H9 (cell line): ENCODE results near the gene IQSEC1. TPM values are rescaled to one million over a fixed set of nuclear protein-coding genes. Genes with fewer than 3 reads are reported as not detected.

ENCODE experiments used
- DNase-seq: peaks from one replicate; pipeline ENCODE4 v3.0.0-alpha.2; 2017
- H2AFZ ChIP-seq: one replicate; pipeline ENCODE4 v1.6.1; 2013; ENCODE audit warnings: mild to moderate bottlenecking, low read length, control low read depth, moderate library complexity
- H2AK5ac ChIP-seq: 2 replicates; pipeline ENCODE4 v1.6.1; 2013; ENCODE audit warnings: low read length, control low read depth, mixed read lengths; ENCODE audit not compliant: insufficient read length
- H2BK120ac ChIP-seq: one replicate; pipeline ENCODE4 v1.6.1; 2013; ENCODE audit warnings: low read depth, mild to moderate bottlenecking, low read length, control low read depth, inconsistent platforms; ENCODE audit not compliant: poor library complexity, severe bottlenecking
- H2BK12ac ChIP-seq: 2 replicates; pipeline ENCODE4 v1.6.1; 2013; ENCODE audit warnings: low read length, control low read depth, mixed read lengths, low read depth; ENCODE audit not compliant: insufficient read length
- H2BK15ac ChIP-seq: 2 replicates; pipeline ENCODE4 v1.6.1; 2013; ENCODE audit warnings: low read depth, low read length, control low read depth
- H2BK20ac ChIP-seq: one replicate; pipeline ENCODE4 v1.6.1; 2013; ENCODE audit warnings: low read depth, mild to moderate bottlenecking, low read length, control low read depth, inconsistent platforms; ENCODE audit not compliant: poor library complexity, severe bottlenecking
- H2BK5ac ChIP-seq: 2 replicates; pipeline ENCODE4 v1.6.1; 2013; ENCODE audit warnings: low read length, control low read depth, mixed read lengths; ENCODE audit not compliant: insufficient read length
- H3K14ac ChIP-seq: 2 replicates; pipeline ENCODE4 v1.6.1; 2013; ENCODE audit warnings: low read length, control low read depth; ENCODE audit not compliant: insufficient read depth
- H3K18ac ChIP-seq: 2 replicates; pipeline ENCODE4 v1.6.1; 2013; ENCODE audit warnings: low read depth, mild to moderate bottlenecking, mixed read lengths, low read length, control low read depth; ENCODE audit not compliant: insufficient read length
- H3K23ac ChIP-seq: 2 replicates; pipeline ENCODE4 v1.6.1; 2013; ENCODE audit warnings: low read length, control low read depth, mixed read lengths, low read depth; ENCODE audit not compliant: insufficient read length
- H3K23me2 ChIP-seq: 2 replicates; pipeline ENCODE4 v1.6.1; 2013; ENCODE audit warnings: low read depth, mild to moderate bottlenecking, mixed read lengths, low read length, control low read depth; ENCODE audit not compliant: insufficient read length, poor library complexity, severe bottlenecking
- H3K27ac ChIP-seq: 2 replicates; pipeline ENCODE4 v1.5.1; 2013; ENCODE audit warnings: low read length, control low read depth, mixed read lengths, low read depth; ENCODE audit not compliant: insufficient read length
- H3K27me3 ChIP-seq: 2 replicates; pipeline ENCODE4 v1.6.1; 2013; ENCODE audit warnings: low read length, control low read depth, inconsistent platforms; ENCODE audit not compliant: insufficient read depth
- H3K4ac ChIP-seq: 2 replicates; pipeline ENCODE4 v1.6.1; 2013; ENCODE audit warnings: low read depth, mild to moderate bottlenecking, control low read depth, inconsistent platforms, low read length, moderate library complexity
- H3K4me1 ChIP-seq: 2 replicates; pipeline ENCODE4 v1.6.1; 2013; ENCODE audit warnings: low read length, control low read depth, inconsistent platforms; ENCODE audit not compliant: insufficient read depth
- H3K4me2 ChIP-seq: 2 replicates; pipeline ENCODE4 v1.6.1; 2013; ENCODE audit warnings: low read length, control low read depth, mixed read lengths; ENCODE audit not compliant: insufficient read length, insufficient read depth
- H3K56ac ChIP-seq: 2 replicates; pipeline ENCODE4 v1.6.1; 2013; ENCODE audit warnings: low read depth, mild to moderate bottlenecking, mixed read lengths, low read length, control low read depth; ENCODE audit not compliant: insufficient read length
- H3K79me1 ChIP-seq: 2 replicates; pipeline ENCODE4 v1.6.1; 2013; ENCODE audit warnings: low read depth, mild to moderate bottlenecking, moderate library complexity, low read length, control low read depth, inconsistent platforms; ENCODE audit not compliant: insufficient read depth, poor library complexity, severe bottlenecking
- H3K79me2 ChIP-seq: 2 replicates; pipeline ENCODE4 v1.6.1; 2013; ENCODE audit warnings: low read length, control low read depth, inconsistent platforms; ENCODE audit not compliant: insufficient read depth
- H3K9ac ChIP-seq: 2 replicates; pipeline ENCODE4 v1.6.1; 2013; ENCODE audit warnings: low read length, control low read depth, mixed read lengths; ENCODE audit not compliant: insufficient read length; ENCODE audit errors: extremely low read depth
- H3K9me3 ChIP-seq: one replicate; pipeline ENCODE4 v1.6.1; 2013; ENCODE audit warnings: low read depth, low read length, inconsistent platforms; ENCODE audit not compliant: control insufficient read depth
- H3T11ph ChIP-seq: one replicate; pipeline ENCODE4 v1.6.1; 2013; ENCODE audit warnings: mild to moderate bottlenecking, low read length, control low read depth, inconsistent platforms
- H4K20me1 ChIP-seq: one replicate; pipeline ENCODE4 v1.6.1; 2013; ENCODE audit not compliant: control insufficient read depth, insufficient read length, insufficient read depth
- H4K5ac ChIP-seq: 2 replicates; pipeline ENCODE4 v1.6.1; 2013; ENCODE audit warnings: low read depth, mild to moderate bottlenecking, mixed read lengths, low read length, control low read depth; ENCODE audit not compliant: insufficient read length
- H4K8ac ChIP-seq: replicated peaks from 2 replicates; pipeline ENCODE4 v1.6.1; 2013; ENCODE audit warnings: low read length, control low read depth, mixed read lengths, low read depth; ENCODE audit not compliant: insufficient read length
- H4K91ac ChIP-seq: 2 replicates; pipeline ENCODE4 v1.6.1; 2013; ENCODE audit warnings: low read depth, mild to moderate bottlenecking, moderate library complexity, mixed read lengths, low read length, control low read depth; ENCODE audit not compliant: insufficient read length
- H3K27ac Mint-ChIP-seq, 3 experiments: 2 replicates in 2 of 3; 3 replicates in 1 of 3; pipeline ENCODE4 v1.8.0; 2020 to 2021; ENCODE audit warnings: mixed read lengths in 3 of 3, mild to moderate bottlenecking in 1 of 3, moderate library complexity in 1 of 3
- H3K27me3 Mint-ChIP-seq: 2 replicates; pipeline ENCODE4 v1.8.0; 2021; ENCODE audit warnings: low read depth, mild to moderate bottlenecking, moderate library complexity, mixed read lengths
- H3K36me3 Mint-ChIP-seq, 3 experiments: 2 replicates in 2 of 3; 3 replicates in 1 of 3; pipeline ENCODE4 v1.8.0; 2020 to 2021; ENCODE audit warnings: low read depth in 3 of 3, mixed read lengths in 3 of 3; ENCODE audit not compliant: insufficient read depth in 1 of 3
- H3K4me1 Mint-ChIP-seq, 2 experiments: 2 replicates each; pipeline ENCODE4 v1.8.0; 2020; ENCODE audit warnings: mixed read lengths in 2 of 2
- H3K4me3 Mint-ChIP-seq, 2 experiments: 2 replicates in 1 of 2; 3 replicates in 1 of 2; pipeline ENCODE4 v1.8.0; 2020 to 2021; ENCODE audit warnings: mild to moderate bottlenecking in 2 of 2, mixed read lengths in 2 of 2, moderate library complexity in 1 of 2
- H3K9me3 Mint-ChIP-seq, 2 experiments: 2 replicates in 1 of 2; 3 replicates in 1 of 2; pipeline ENCODE4 v1.8.0; 2020; ENCODE audit warnings: mild to moderate bottlenecking in 2 of 2, mixed read lengths in 2 of 2, moderate library complexity in 1 of 2
- WGBS: extraction: QIAGEN DNeasy Blood & Tissue Kit; methylation state at CpG from one replicate; pipeline ENCODE4 v1.1.7; 2013; ENCODE audit warnings: missing lambda C conversion rate, low lambda C conversion rate, mixed read lengths; ENCODE audit not compliant: insufficient read length; ENCODE audit errors: extremely low coverage; 5-methylcytosine and 5-hydroxymethylcytosine counted together
- total RNA-seq: library from RNA; stranded (reverse); gene quantifications from 2 replicates; pipeline ENCODE4 v1.2.1, GENCODE V29; 2021
- TF ChIP-seq, protein P1 (sequence below): fragments of 200-600 bp; sonication (generic); conservative IDR thresholded peaks from 3 replicates; pipeline ENCODE4 v1.8.0; 2021; ENCODE audit warnings: antibody characterized with exemption, mild to moderate bottlenecking

Gene IQSEC1
- total RNA-seq, 1 experiment from 2014 or later, result 19.1 TPM

DNA sequence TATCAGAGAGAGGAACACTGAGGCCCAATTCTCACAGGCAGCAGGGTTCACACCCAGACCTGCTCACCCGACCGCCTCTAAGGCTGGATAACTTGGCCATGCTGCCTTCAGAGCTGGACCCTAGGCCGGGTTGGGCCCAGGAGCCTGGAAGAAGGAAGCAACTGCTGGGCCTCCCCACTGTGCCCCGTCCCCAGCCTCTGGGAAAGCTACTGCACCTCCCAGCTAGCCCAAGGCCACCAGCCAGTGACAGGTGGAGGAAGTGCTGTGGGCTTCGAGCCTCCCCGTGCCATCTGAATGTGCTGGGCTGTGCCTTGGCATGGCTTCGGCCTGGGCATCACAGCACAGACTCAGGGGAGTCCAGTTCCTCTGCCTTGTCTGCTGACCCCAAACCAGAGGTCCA lies 169.3 kb downstream of the IQSEC1 start:
- Histone ChIP-seq H2BK20ac (no peak overlapping the region), H3K9ac (no peak overlapping the region)

More for the DNA sequence above, 169.3 kb downstream of the IQSEC1 start:
- Histone ChIP-seq H3K79me2 (no peaks in the 10 kb centered on the region), H4K91ac (no peak overlapping the region), H3K23me2 (no peaks in the 10 kb centered on the region), H2AK5ac (no peak overlapping the region), H3K4me2 (no peak overlapping the region), H3K56ac (no peak overlapping the region), H3K4me1 (no peaks in the 10 kb centered on the region), H4K8ac (no peak overlapping the region), H2BK12ac (no peak overlapping the region), H2AFZ (no peak overlapping the region), H2BK120ac (no peak overlapping the region), H3K23ac (no peak overlapping the region), H4K20me1 (no peaks in the 10 kb centered on the region), H3K9me3 (no peaks in the 10 kb centered on the region), H3K14ac (no peak overlapping the region), H3K27me3 (no peaks in the 10 kb centered on the region), H3T11ph (no peak overlapping the region), H3K27ac (no peak overlapping the region), H2BK15ac (no peak overlapping the region), H2BK5ac (no peak overlapping the region), H4K5ac (no peak overlapping the region), H3K79me1 (no peaks in the 10 kb centered on the region), H3K4ac (no peak overlapping the region), H3K18ac (no peak overlapping the region)
- Mint-ChIP-seq H3K9me3 (no peaks in the 10 kb centered on the region), H3K4me1 (peaks cover 4 to 8% of the 10 kb centered on the region in 2 experiments; a peak in 2 of 4 replicates), H3K27me3 (no peaks in the 10 kb centered on the region; the same call in 1 of the 2 replicates), H3K4me3 (no peak overlapping the region), H3K27ac (no peak overlapping the region), H3K36me3 (peaks cover 12 to 32% (median 25%) of the 10 kb centered on the region in 3 experiments)
- TF ChIP-seq, protein P1, sequence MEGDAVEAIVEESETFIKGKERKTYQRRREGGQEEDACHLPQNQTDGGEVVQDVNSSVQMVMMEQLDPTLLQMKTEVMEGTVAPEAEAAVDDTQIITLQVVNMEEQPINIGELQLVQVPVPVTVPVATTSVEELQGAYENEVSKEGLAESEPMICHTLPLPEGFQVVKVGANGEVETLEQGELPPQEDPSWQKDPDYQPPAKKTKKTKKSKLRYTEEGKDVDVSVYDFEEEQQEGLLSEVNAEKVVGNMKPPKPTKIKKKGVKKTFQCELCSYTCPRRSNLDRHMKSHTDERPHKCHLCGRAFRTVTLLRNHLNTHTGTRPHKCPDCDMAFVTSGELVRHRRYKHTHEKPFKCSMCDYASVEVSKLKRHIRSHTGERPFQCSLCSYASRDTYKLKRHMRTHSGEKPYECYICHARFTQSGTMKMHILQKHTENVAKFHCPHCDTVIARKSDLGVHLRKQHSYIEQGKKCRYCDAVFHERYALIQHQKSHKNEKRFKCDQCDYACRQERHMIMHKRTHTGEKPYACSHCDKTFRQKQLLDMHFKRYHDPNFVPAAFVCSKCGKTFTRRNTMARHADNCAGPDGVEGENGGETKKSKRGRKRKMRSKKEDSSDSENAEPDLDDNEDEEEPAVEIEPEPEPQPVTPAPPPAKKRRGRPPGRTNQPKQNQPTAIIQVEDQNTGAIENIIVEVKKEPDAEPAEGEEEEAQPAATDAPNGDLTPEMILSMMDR, result no peak
- DNase-seq, result no peak
- no CpG with 5 or more reads among the region's 7 CpGs for WGBS
